Fibroblast of skin of left biceps (primary cell): ENCODE results near the gene WWOX.
A peak's percentile ranks its signal among the peaks of the same experiment; 100 is the strongest.

Experiments used
- DNase-seq, 2 experiments: peaks; one replicate each; pipeline ENCODE4 v3.0.0-alpha.2; 2013; ENCODE audit warnings: low read depth in 2 of 2

The WWOX gene

GRCh38 chr16:78297066-78297666 is 197.7 kb downstream of the WWOX start:
- DNase-seq, result no peak

- DNase-seq, result no peak
These were observed 199.5 kb downstream of the WWOX start for GRCh38 chr16:78298986-78299385.

- DNase-seq, result no peak
These were observed 201.0 kb downstream of the WWOX start for GRCh38 chr16:78300469-78300868.

- DNase-seq, result no peak
These were observed 204.5 kb downstream of the WWOX start for GRCh38 chr16:78303946-78304345.

GRCh38 chr16:78306361-78306760 is 206.9 kb downstream of the WWOX start:
- no peak for DNase-seq

- DNase-seq, result no peak
These were observed 208.5 kb downstream of the WWOX start for GRCh38 chr16:78307824-78308528.

GRCh38 chr16:78309763-78310162 is 210.3 kb downstream of the WWOX start:
- DNase-seq, result no peak

GRCh38 chr16:78310196-78310595 is 210.7 kb downstream of the WWOX start:
- no peak for DNase-seq

GRCh38 chr16:78310990-78311561 is 211.6 kb downstream of the WWOX start:
- DNase-seq, result peak in 1 of 2 experiments; percentile 18

- no peak for DNase-seq
These were observed 212.4 kb downstream of the WWOX start for GRCh38 chr16:78311831-78312230.

- DNase-seq, result no peak
These were observed 218.2 kb downstream of the WWOX start for GRCh38 chr16:78317564-78318240.

GRCh38 chr16:78321620-78322360 is 222.3 kb downstream of the WWOX start:
- no peak for DNase-seq

- DNase-seq, result no peak
These were observed 223.9 kb downstream of the WWOX start for GRCh38 chr16:78323315-78323714.

- DNase-seq, result no peak
These were observed 225.3 kb downstream of the WWOX start for GRCh38 chr16:78324649-78325285.

GRCh38 chr16:78325468-78326352 is 226.3 kb downstream of the WWOX start:
- no peak for DNase-seq

- no peak for DNase-seq
These were observed 227.3 kb downstream of the WWOX start for GRCh38 chr16:78326731-78327130.

- DNase-seq, result no peak
These were observed 232.3 kb downstream of the WWOX start for GRCh38 chr16:78331731-78332130.

- no peak for DNase-seq
These were observed 234.4 kb downstream of the WWOX start for GRCh38 chr16:78333808-78334207.

GRCh38 chr16:78340590-78340989 is 241.1 kb downstream of the WWOX start:
- DNase-seq, result no peak

- DNase-seq, result no peak
These were observed 248.6 kb downstream of the WWOX start for GRCh38 chr16:78348068-78348467.

- no peak for DNase-seq
These were observed 249.4 kb downstream of the WWOX start for GRCh38 chr16:78348886-78349285.
